B cell (primary cell): Measurements from ENCODE around the gene BRAF. TPM values are rescaled to one million over a fixed set of nuclear protein-coding genes. Genes with fewer than 3 reads are reported as not detected.

Source experiments
- ATAC-seq: fragments of 200-7000 bp; cut with Tn5 transposase; one replicate; pipeline ENCODE4 v1.10.0; 2021; ENCODE audit warnings: low read depth, mild to moderate bottlenecking, moderate number of reproducible peaks, moderate library complexity
- CTCF ChIA-PET: fragments of 350-600 bp; sonication (Branson Sonifier 250); formaldehyde crosslinking; loops from one replicate; lab custom pipeline; 2021; ENCODE audit warnings: antibody characterized with exemption, inconsistent platforms; lab: Charles Lee
- POLR2A ChIA-PET: fragments of 350-600 bp; sonication (Branson Sonifier 250); formaldehyde crosslinking; loops from one replicate; lab custom pipeline; 2021; ENCODE audit warnings: antibody characterized with exemption; lab: Charles Lee
- DNase-seq: peaks from one replicate; pipeline ENCODE4 v3.0.0; 2013
- H2AFZ ChIP-seq: 2 replicates; pipeline ENCODE4 v1.6.1; 2012; ENCODE audit warnings: mild to moderate bottlenecking, low read depth, low read length; ENCODE audit not compliant: insufficient read depth, poor library complexity, severe bottlenecking
- H3K27ac ChIP-seq, 2 donors: 1 replicate in 1 of 2; 2 replicates in 1 of 2; pipeline ENCODE4 v1.5.1; 2012 to 2013; ENCODE audit warnings: low read length in 2 of 2, mild to moderate bottlenecking in 2 of 2, moderate library complexity in 1 of 2
- H3K27me3 ChIP-seq, 4 experiments: fragments of 200-600 bp in 1 of 4; sonication (generic) in 1 of 4; replicated peaks in 1 of 4; 1 replicate in 2 of 4; 2 replicates in 2 of 4; pipeline versions ENCODE4 v1.6.1 to v1.7.0; 2013 to 2016; ENCODE audit warnings: low read length in 3 of 4, mild to moderate bottlenecking in 2 of 4, mixed read lengths in 1 of 4, moderate library complexity in 1 of 4; ENCODE audit not compliant: insufficient read depth in 4 of 4, control insufficient read depth in 3 of 4; ENCODE audit errors: control extremely low read depth in 1 of 4
- H3K36me3 ChIP-seq, 2 experiments: replicated peaks in 1 of 2; 1 replicate in 1 of 2; 2 replicates in 1 of 2; pipeline versions ENCODE4 v1.6.1 to v1.7.1; 2013; ENCODE audit warnings: low read length in 1 of 2; ENCODE audit not compliant: insufficient read depth in 2 of 2, control insufficient read depth in 1 of 2; ENCODE audit errors: control extremely low read depth in 1 of 2, extremely low read depth in 1 of 2
- H3K4me1 ChIP-seq, 2 donors: fragments of 200-600 bp in 1 of 2; sonication (generic) in 1 of 2; 1 replicate in 1 of 2; 2 replicates in 1 of 2; pipeline versions ENCODE4 v1.5.1 to v1.6.1; 2013 to 2017; ENCODE audit warnings: low read length in 2 of 2; ENCODE audit not compliant: control insufficient read depth in 2 of 2, insufficient read depth in 2 of 2
- H3K4me2 ChIP-seq: replicated peaks from 2 replicates; pipeline ENCODE3; 2012; ENCODE audit warnings: mild to moderate bottlenecking, low read depth, low read length; ENCODE audit not compliant: poor library complexity, severe bottlenecking
- H3K4me3 ChIP-seq, 5 experiments: fragments of 200-600 bp in 1 of 5; sonication (generic) in 1 of 5; 1 replicate in 3 of 5; 2 replicates in 2 of 5; pipeline versions ENCODE4 v1.5.1 to v1.7.0; 2011 to 2016; ENCODE audit warnings: low read length in 4 of 5, mild to moderate bottlenecking in 4 of 5, low read depth in 2 of 5, control low read depth in 1 of 5, moderate library complexity in 1 of 5; ENCODE audit not compliant: insufficient read depth in 1 of 5; ENCODE audit errors: control extremely low read depth in 1 of 5, extremely low read depth in 1 of 5
- H3K79me2 ChIP-seq: fragments of 200-600 bp; sonication (generic); one replicate; pipeline ENCODE4 v1.6.0; 2016; ENCODE audit warnings: low read length; ENCODE audit not compliant: control insufficient read depth, insufficient read depth
- H3K9ac ChIP-seq: fragments of 200-600 bp; sonication (generic); 2 replicates; pipeline ENCODE4 v1.6.1; 2017; ENCODE audit warnings: mild to moderate bottlenecking, low read length, moderate library complexity
- H3K9me3 ChIP-seq, 3 donors: one replicate each; pipeline versions ENCODE4 v1.6.1 to v1.7.1; 2013; ENCODE audit warnings: low read length in 2 of 3; ENCODE audit not compliant: control insufficient read depth in 2 of 3, insufficient read depth in 1 of 3; ENCODE audit errors: control extremely low read depth in 1 of 3
- H4K20me1 ChIP-seq: 2 replicates; pipeline ENCODE4 v1.6.0; 2012; ENCODE audit warnings: mild to moderate bottlenecking, low read length; ENCODE audit not compliant: insufficient read depth, control insufficient read depth, poor library complexity, severe bottlenecking
- H3K27ac Mint-ChIP-seq: one replicate; pipeline ENCODE4 v1.8.0; 2021; ENCODE audit warnings: mixed read lengths
- H3K27me3 Mint-ChIP-seq: one replicate; pipeline ENCODE4 v1.8.0; 2021; ENCODE audit warnings: mixed read lengths
- H3K4me1 Mint-ChIP-seq: one replicate; pipeline ENCODE4 v1.8.0; 2021; ENCODE audit warnings: mixed read lengths
- H3K4me3 Mint-ChIP-seq: one replicate; pipeline ENCODE4 v1.8.0; 2021; ENCODE audit warnings: mixed read lengths
- H3K9me3 Mint-ChIP-seq: one replicate; pipeline ENCODE4 v1.8.0; 2022; ENCODE audit warnings: mixed read lengths; ENCODE audit not compliant: insufficient read depth
- CTCF ChIP-seq: fragments of 200-600 bp; IDR thresholded peaks from one replicate; pipeline ENCODE4 v1.8.0; 2022; ENCODE audit warnings: antibody characterized with exemption, mild to moderate bottlenecking
- EZH2 ChIP-seq: IDR thresholded peaks from 2 replicates; pipeline ENCODE4 v1.6.1; 2012; ENCODE audit warnings: borderline replicate concordance, low read depth, mild to moderate bottlenecking, moderate library complexity, low read length; ENCODE audit not compliant: insufficient read depth, poor library complexity, severe bottlenecking
- WGBS: methylation state at CpG from one replicate; pipeline ENCODE4 v1.1.5; 2013; ENCODE audit warnings: missing lambda C conversion rate; ENCODE audit not compliant: insufficient coverage; 5-methylcytosine and 5-hydroxymethylcytosine counted together
- intact Hi-C: fragments of 100-400 bp; cut with micrococcal nuclease; formaldehyde crosslinking; loops from one replicate; pipeline ENCODE4 v1.10.0; 2022
- polyA plus RNA-seq: library from polyadenylated mRNA; depleted of rRNA; stranded (reverse); fragments of >200 nt; gene quantifications from 2 replicates; pipeline ENCODE4 v1.2.3, GENCODE V29; 2012
- total RNA-seq, 2 donors: library from RNA; stranded (reverse); fragments of 120-200 nt in 1 of 2; gene quantifications; 1 replicate in 1 of 2; 2 replicates in 1 of 2; pipeline versions ENCODE4 v1.2.3 to v1.2.4, GENCODE V29; 2013 to 2022

BRAF gene
- total and polyA plus RNA-seq, 2 donors (not counting 1 experiment from before 2014, with no cell fraction given), result 13.5 to 90.9 TPM

GRCh38 chr7:140674356-140674800, 250.4 kb downstream of the BRAF start:
- Histone ChIP-seq H3K9me3 (peaks cover 0 to 7% (median 0%) of the 10 kb centered on the region in 3 donors), H3K4me3 (peak overlapping the region in 2 of 5 experiments; percentile 74 to 76), H3K4me1 (peaks cover 46 to 54% of the 10 kb centered on the region in 2 donors), H3K27me3 (no peaks in the 10 kb centered on the region), H3K4me2 (peak overlapping the region; percentile 80), H3K36me3 (peaks cover 0 to 7% of the 10 kb centered on the region in 2 experiments), H3K9ac (peak overlapping the region; percentile 75), H2AFZ (peak overlapping the region; percentile 90), H3K79me2 (peaks cover 29% of the 10 kb centered on the region), H4K20me1 (no peaks in the 10 kb centered on the region), H3K27ac (peak overlapping the region; percentile 4 to 79)
- DNase-seq (peak; percentile 74), ATAC-seq (no peak)
- Mint-ChIP-seq H3K4me3 (peak overlapping the region; percentile 87), H3K9me3 (no peaks in the 10 kb centered on the region), H3K27me3 (no peaks in the 10 kb centered on the region), H3K4me1 (peaks cover 52% of the 10 kb centered on the region), H3K27ac (peak overlapping the region; percentile 91)
- TF ChIP-seq CTCF (no peak), EZH2 (no peak)
- intact Hi-C loops, result loop anchor here (5.0 to 10.0 kb wide), 3 partner anchors 33 to 1330 kb away; partner anchors contain the start of genes FMC1 and SLC37A3
- ChIA-PET POLR2A (interaction anchor here (1.3 kb wide), 1 partner anchor 197 kb away, joined by 3 read pairs; no protein-coding TSS in a partner anchor), CTCF (interaction anchor here (1.0 to 4.1 kb wide), 6 partner anchors 18 to 253 kb away, joined by 3 to 13 read pairs (median 6); partner anchors contain the start of gene NDUFB2)
- 33% methylated on average over 4 of the region's 5 CpGs for WGBS

- peak overlapping the region; percentile 48 to 79 for H3K27ac ChIP-seq
- H2AFZ ChIP-seq, result peak overlapping the region; percentile 90
- H3K4me3 ChIP-seq, result peak overlapping the region in 4 of 5 experiments; percentile 60 to 76 (median 72)
- DNase-seq (no peak), ATAC-seq (no peak)
- H3K79me2 ChIP-seq, result peaks cover 22% of the 10 kb centered on the region
- no peaks in the 10 kb centered on the region for H3K27me3 ChIP-seq
- H3K4me2 ChIP-seq, result peak overlapping the region; percentile 80
- TF ChIP-seq EZH2 (no peak), CTCF (no peak)
- Mint-ChIP-seq H3K4me1 (peaks cover 52% of the 10 kb centered on the region), H3K27ac (peak overlapping the region; percentile 91), H3K27me3 (no peaks in the 10 kb centered on the region), H3K4me3 (peak overlapping the region; percentile 87), H3K9me3 (no peaks in the 10 kb centered on the region)
- peak overlapping the region; percentile 75 for H3K9ac ChIP-seq
- peaks cover 0 to 7% (median 0%) of the 10 kb centered on the region in 3 donors for H3K9me3 ChIP-seq
- ChIA-PET POLR2A (interaction anchor here (0.6 to 1.3 kb wide), 4 partner anchors 23 to 1315 kb away, joined by 3 to 4 read pairs (median 3); partner anchors contain the start of genes MRPS33 and NDUFB2), CTCF (interaction anchor here (1.0 to 4.1 kb wide), 5 partner anchors 13 to 1064 kb away, joined by 3 to 13 read pairs (median 4); partner anchors contain the start of gene SSBP1)
- intact Hi-C loops, result loop anchor here (2.0 to 10.0 kb wide), 6 partner anchors 17 to 1329 kb away; partner anchors contain the start of genes FMC1, KDM7A, MRPS33 and SLC37A3
- H3K36me3 ChIP-seq, result peaks cover 0 to under 1% of the 10 kb centered on the region in 2 experiments
- peaks cover 46 to 54% of the 10 kb centered on the region in 2 donors for H3K4me1 ChIP-seq
- 23% methylated on average over 18 of the region's 18 CpGs for WGBS
- no peaks in the 10 kb centered on the region for H4K20me1 ChIP-seq
Measured at GRCh38 chr7:140673774-140674155, 251.0 kb downstream of the BRAF start.
